HL-60 (cell line): Measurements from ENCODE around the gene PHTF1.
A peak's percentile ranks its signal among the peaks of the same experiment; 100 is the strongest.

Experiments used
- DNase-seq, 2 experiments: peaks; one replicate each; pipeline ENCODE4 v3.0.0-alpha.2; 2010 to 2020; ENCODE audit warnings: low read depth in 1 of 2, low spot score in 1 of 2
- H3K27ac ChIP-seq: fragments of 250-450 bp; sonication (Bioruptor Pico); replicated peaks from 2 replicates; pipeline ENCODE4 v1.5.1; 2020; ENCODE audit warnings: mild to moderate bottlenecking, moderate library complexity
- H3K27me3 ChIP-seq: fragments of 250-450 bp; sonication (Bioruptor Pico); 2 replicates; pipeline ENCODE4 v1.5.1; 2021; ENCODE audit warnings: mild to moderate bottlenecking, moderate library complexity; ENCODE audit not compliant: insufficient read depth, poor library complexity, severe bottlenecking
- H3K4me3 ChIP-seq: replicated peaks from 2 replicates; pipeline ENCODE4 v1.5.1; 2011; ENCODE audit warnings: mild to moderate bottlenecking, control low read depth, low read length; ENCODE audit not compliant: insufficient read depth
- CTCF ChIP-seq: IDR thresholded peaks from one replicate; pipeline ENCODE4 v1.5.1; 2011; ENCODE audit warnings: low read length, control low read depth, inconsistent platforms; ENCODE audit not compliant: insufficient read depth
- GABPA ChIP-seq: IDR thresholded peaks from 2 replicates; pipeline ENCODE4 v1.6.1; 2012; ENCODE audit warnings: low read depth
- POLR2AphosphoS5 ChIP-seq: IDR thresholded peaks from 2 replicates; pipeline ENCODE4 v1.6.1; 2012; ENCODE audit warnings: low read depth
- REST ChIP-seq: IDR thresholded peaks from 2 replicates; pipeline ENCODE4 v1.6.1; 2012; ENCODE audit warnings: low read depth; ENCODE audit not compliant: insufficient replicate concordance
- SPI1 ChIP-seq: IDR thresholded peaks from 2 replicates; pipeline ENCODE4 v1.6.1; 2012; ENCODE audit warnings: low read depth, mild to moderate bottlenecking, borderline replicate concordance

Gene PHTF1

GRCh38 chr1:113782406-113782805 lies 23.1 kb upstream of the PHTF1 start:
- no peak for TF ChIP-seq REST
- TF ChIP-seq GABPA = no peak
- TF ChIP-seq POLR2AphosphoS5 = no peak
- no peak for TF ChIP-seq SPI1
- no peak for TF ChIP-seq CTCF
- Histone ChIP-seq H3K27me3 (no peaks in the 10 kb centered on the region), H3K27ac (peak overlapping the region; percentile 73), H3K4me3 (no peak overlapping the region)
- DNase-seq = peak in 1 of 2 experiments; percentile 75

GRCh38 chr1:113780374-113781146 lies 21.3 kb upstream of the PHTF1 start:
- Histone ChIP-seq H3K4me3 (no peak overlapping the region), H3K27me3 (no peaks in the 10 kb centered on the region), H3K27ac (peak overlapping the region; percentile 73)
- peak in 1 of 2 experiments; percentile 9 for DNase-seq
- TF ChIP-seq SPI1 (peak; percentile 67; the same call in 1 of the 2 replicates), POLR2AphosphoS5 (no peak)

- no peak overlapping the region for H3K27ac ChIP-seq
- H3K4me3 ChIP-seq = no peak overlapping the region
- DNase-seq = no peak
- no peaks in the 10 kb centered on the region for H3K27me3 ChIP-seq
- TF ChIP-seq SPI1 = no peak
- no peak for TF ChIP-seq GABPA
- TF ChIP-seq POLR2AphosphoS5 = no peak
- TF ChIP-seq REST = no peak
Measured at GRCh38 chr1:113779542-113779941, 20.3 kb upstream of the PHTF1 start.

GRCh38 chr1:113777561-113777960 lies 18.3 kb upstream of the PHTF1 start:
- H3K27me3 ChIP-seq = no peaks in the 10 kb centered on the region
- no peak overlapping the region for H3K27ac ChIP-seq
- no peak overlapping the region for H3K4me3 ChIP-seq
- TF ChIP-seq GABPA (no peak), SPI1 (no peak), POLR2AphosphoS5 (no peak), REST (no peak), CTCF (no peak)
- DNase-seq = no peak
